Occipital lobe (tissue), 2 donors: ENCODE results near the gene TYRO3. TPM values are rescaled to one million over a fixed set of nuclear protein-coding genes. Genes with fewer than 3 reads are reported as not detected.
A peak's percentile ranks its signal among the peaks of the same experiment; 100 is the strongest.

Experiments
- DNase-seq: peaks from one replicate; lab custom pipeline; 2025; lab: John Stamatoyannopoulos, UW
- total RNA-seq: library from RNA; depleted of rRNA; stranded (reverse); fragments of >200 nt; gene quantifications from one replicate; pipeline ENCODE4 v1.2.3, GENCODE V29; 2014

TYRO3 gene
- total RNA-seq, 1 donor from 2014 or later, result 20.3 TPM

GRCh38 chr15:41603411-41603935, 44.5 kb downstream of the TYRO3 start:
- no peak for DNase-seq

- peak; percentile 39 for DNase-seq
Measured at GRCh38 chr15:41603941-41604911, 45.2 kb downstream of the TYRO3 start.

- no peak for DNase-seq
Measured at GRCh38 chr15:41605566-41605965, 46.6 kb downstream of the TYRO3 start.

GRCh38 chr15:41606997-41607396, 48.0 kb downstream of the TYRO3 start:
- peak; percentile 21 for DNase-seq

GRCh38 chr15:41609123-41609522, 50.1 kb downstream of the TYRO3 start:
- no peak for DNase-seq

GRCh38 chr15:41610048-41610447, 51.0 kb downstream of the TYRO3 start:
- no peak for DNase-seq

- no peak for DNase-seq
Measured at GRCh38 chr15:41620536-41621199, 61.7 kb downstream of the TYRO3 start.

GRCh38 chr15:41621200-41622193, 62.5 kb downstream of the TYRO3 start:
- DNase-seq, result peak; percentile 84

GRCh38 chr15:41622901-41623300, 63.9 kb downstream of the TYRO3 start:
- DNase-seq, result no peak

GRCh38 chr15:41627203-41627602, 68.2 kb downstream of the TYRO3 start:
- no peak for DNase-seq

GRCh38 chr15:41629463-41629862, 70.5 kb downstream of the TYRO3 start:
- DNase-seq, result no peak

- DNase-seq, result no peak
Measured at GRCh38 chr15:41629883-41630282, 70.9 kb downstream of the TYRO3 start.

GRCh38 chr15:41630616-41631217, 71.7 kb downstream of the TYRO3 start:
- DNase-seq, result no peak

- no peak for DNase-seq
Measured at GRCh38 chr15:41631880-41632470, 73.0 kb downstream of the TYRO3 start.

Other genes starting within 250 kb of the TYRO3 start
- 3.1 TPM for gene OIP5, start 226.6 kb upstream of the TYRO3 start, total RNA-seq
- gene NUSAP1, start 226.3 kb upstream of the TYRO3 start, total RNA-seq, result 20.7 TPM
- gene NDUFAF1, start 156.7 kb upstream of the TYRO3 start, total RNA-seq, result 24.2 TPM
- gene RTF1, start 142.1 kb upstream of the TYRO3 start, total RNA-seq, result 59.0 TPM
- gene ITPKA, start 65.3 kb upstream of the TYRO3 start, total RNA-seq, result 0.31 TPM
- not detected for gene LTK, start 45.4 kb upstream of the TYRO3 start, total RNA-seq
- 10.1 TPM for gene RPAP1, start 15.0 kb upstream of the TYRO3 start, total RNA-seq
- gene MGA, start 101.2 kb downstream of the TYRO3 start, total RNA-seq, result 112 TPM
- 32.4 TPM for gene MAPKBP1, start 215.3 kb downstream of the TYRO3 start, total RNA-seq